Stimulated activated CD4-positive, alpha-beta T cell treated with anti-CD3 and anti-CD28 coated beads, Interleukin-4, amount 100 ng/mL, for 48 hours (primary cell): ENCODE data around the gene MPEG1.

ENCODE experiments used
- DNase-seq, 2 donors: peaks; one replicate each; pipeline ENCODE4 v3.0.0-alpha.2; 2020; ENCODE audit warnings: low read depth in 2 of 2

MPEG1 gene

DNA sequence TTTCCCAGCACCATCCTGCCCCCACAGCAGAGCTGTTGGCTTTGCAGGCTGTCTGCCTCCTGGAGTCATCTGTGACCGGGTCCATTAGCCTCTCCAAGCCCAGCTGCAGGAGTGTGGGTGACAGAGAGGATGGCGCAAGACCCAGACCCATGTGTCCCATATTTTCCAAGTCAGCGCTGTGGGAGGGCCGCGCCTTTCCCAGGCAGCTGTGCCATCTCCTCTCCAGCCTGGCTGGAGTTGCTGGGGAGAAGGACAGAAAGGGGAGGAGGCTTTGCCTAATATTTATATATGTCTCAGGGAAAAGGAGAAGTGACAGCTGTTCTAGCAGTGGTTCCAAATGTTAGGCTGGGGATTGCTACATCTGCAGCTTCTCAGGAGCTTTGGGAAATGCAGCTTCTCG, 25.1 kb downstream of the MPEG1 start:
- DNase-seq, result no peak

DNA sequence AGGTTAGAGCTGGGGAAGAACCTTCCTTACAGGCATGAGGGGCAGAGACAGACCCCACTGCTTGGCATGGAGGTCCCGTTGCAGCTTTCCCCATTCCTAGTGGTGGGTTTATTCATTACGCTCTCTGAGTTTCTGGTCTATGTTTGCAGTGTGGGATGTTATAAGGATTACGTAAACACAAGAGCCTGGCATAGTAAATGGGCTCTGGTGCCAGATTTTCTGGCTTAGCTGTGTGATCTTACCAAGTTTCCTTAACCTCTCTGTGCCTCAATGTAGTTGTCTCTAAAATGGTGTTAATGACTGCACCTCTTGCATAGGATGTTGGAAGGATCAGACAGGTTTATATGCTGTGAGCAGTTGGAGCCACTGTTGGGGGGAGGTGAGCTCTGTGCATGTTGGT, 25.7 kb downstream of the MPEG1 start:
- DNase-seq, result no peak

DNA sequence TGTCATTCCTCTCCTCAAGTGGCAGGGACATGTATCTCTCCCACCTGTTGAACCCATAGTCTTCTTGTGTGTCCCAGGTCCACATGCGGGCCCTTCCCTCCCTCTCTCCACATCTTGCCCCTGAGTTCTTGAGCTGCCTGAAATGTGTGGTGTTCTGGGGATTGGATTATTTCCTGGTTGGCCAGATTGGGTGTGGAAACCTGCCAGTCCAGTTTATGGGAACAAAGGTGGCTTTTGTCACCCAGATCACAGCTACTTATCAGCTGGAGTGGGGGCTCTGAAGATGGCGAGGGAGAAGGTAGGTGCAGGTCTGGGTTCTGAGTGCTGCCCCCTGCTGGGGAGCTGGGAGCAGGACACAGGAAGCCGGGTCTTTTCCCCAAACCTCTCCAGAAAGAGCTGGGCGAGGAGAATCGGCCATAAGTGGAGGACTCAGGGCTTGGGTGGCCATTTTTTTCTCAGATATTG, 26.6 kb downstream of the MPEG1 start:
- DNase-seq, result peak; percentile 45 to 50

DNA sequence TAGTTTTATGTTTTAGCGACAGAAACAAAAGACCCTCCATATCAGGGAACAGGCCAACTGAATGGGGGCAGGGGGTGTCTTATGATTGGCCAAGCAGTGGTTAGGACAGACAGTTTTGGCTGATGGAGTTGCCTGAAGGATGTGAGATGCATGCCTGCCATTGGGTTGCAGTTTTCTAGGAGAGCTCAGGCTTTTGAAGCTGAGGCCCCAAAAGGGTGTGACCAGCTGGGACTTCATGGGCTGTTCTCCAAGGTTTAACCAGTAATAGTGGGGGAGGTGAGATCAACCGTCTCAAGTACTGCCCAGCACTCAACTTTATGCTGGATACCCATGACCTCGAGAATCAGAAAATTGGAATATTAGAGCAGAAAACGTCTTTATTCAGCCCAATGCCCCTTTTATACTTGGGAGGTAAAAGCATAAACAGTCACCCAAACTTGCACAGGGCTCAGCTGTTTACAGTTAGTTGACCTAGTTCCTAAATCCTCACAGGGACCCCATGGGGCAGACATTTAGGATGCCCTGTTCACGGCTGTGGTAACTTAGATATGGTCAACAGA, 27.3 kb downstream of the MPEG1 start:
- DNase-seq, result no peak

DNA sequence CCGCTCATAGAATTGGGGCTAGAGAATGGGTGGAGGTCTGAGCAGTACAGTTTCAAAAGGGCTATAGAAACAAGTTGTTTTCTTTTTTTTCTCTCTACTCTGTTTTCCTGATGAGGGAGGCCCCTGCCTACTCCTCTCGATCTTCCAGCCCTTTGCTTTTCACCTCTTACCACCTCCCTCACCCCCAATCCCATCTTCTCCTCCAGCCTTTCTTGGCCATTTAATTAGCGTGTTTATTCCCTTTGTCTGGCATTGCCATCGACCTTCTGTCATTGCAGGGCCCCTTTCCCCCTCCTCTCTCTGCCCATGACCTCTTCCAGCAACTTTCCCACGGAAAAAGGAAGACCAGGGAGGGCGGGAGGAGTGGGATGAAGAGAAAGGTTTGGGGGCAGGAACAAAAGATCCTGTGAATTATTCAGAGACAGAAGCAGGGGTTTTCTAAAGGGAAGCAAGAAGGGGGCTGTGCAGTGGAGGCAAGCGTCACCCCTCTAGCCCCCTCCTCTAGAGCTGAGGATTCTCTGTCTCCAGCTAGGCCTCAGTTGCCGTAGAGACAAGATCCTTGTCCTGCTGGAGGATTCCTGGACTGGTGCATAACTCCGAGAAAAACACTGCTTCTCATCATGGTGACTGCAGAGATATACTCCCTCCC, 27.9 kb downstream of the MPEG1 start:
- no peak for DNase-seq

DNA sequence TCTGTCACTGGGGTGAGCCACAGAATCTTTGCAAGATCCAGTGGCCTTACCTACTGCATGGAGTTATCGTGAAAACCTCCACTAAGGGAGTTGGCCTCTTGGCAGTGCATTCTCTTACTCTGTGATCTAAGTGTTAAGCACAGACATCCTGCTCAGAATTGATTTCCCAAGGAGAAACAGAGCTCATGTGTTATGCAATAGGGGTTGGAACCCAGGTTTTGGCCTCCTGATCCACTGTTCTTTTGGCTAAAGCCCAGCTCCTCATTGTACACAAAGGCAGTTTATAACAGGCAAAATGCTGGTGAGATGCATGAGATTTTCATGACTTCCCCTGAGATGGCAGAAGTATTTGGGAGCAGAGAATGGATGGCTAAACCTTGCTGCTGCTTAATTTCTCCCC, 29.0 kb downstream of the MPEG1 start:
- no peak for DNase-seq

DNA sequence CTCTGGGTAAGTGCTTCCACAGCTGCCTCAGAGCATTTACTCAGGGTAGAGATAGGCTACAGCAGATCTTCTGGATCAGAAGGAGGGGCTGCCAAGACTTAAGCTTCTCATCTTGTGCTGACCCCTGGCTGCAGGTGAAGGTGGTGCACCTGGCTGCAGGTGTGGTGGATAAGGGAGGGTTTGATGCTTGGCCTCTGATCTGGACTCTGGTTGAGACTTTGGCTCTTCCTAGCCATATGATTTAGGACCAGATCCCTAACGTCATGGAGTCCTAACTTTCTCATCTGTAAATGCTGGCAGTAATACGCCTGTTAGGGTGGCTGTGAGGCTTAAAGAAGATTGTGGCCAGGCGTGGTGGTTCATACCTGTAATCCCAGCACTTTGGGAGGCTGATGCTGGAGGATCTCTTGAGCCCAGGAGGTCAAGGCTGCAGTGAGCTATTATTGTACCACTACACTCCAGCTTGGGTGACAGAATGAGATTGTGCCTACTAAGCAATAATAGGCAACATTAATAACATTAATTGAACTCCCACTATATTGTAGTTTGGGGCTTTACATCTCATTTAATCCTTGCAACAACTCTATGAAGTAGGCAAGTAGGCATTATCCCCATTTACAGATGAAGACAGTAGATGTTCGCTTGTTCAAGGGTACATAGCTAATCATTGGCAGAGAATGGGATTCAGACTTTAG, 30.1 kb downstream of the MPEG1 start:
- no peak for DNase-seq

DNA sequence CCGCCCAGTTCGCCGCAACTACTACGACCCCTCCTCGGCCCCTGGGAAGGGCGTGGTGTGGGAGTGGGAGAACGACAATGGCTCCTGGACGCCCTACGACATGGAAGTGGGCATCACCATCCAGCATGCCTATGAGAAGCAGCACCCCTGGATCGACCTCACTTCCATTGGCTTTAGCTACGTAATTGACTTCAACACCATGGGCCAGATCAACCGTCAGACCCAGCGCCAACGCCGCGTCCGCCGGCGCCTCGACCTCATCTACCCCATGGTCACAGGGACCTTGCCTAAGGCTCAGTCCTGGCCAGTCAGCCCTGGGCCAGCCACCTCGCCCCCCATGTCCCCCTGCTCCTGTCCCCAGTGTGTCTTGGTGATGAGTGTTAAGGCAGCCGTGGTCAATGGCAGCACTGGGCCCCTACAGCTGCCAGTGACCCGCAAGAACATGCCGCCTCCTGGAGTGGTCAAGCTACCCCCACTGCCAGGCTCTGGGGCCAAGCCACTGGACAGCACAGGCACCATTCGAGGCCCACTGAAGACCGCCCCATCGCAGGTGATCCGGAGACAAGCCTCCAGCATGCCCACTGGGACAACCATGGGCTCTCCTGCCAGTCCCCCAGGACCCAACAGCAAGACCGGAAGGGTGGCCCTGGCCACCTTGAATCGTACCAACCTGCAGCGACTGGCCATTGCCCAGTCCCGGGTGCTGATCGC, 30.8 kb downstream of the MPEG1 start:
- DNase-seq, result no peak

DNA sequence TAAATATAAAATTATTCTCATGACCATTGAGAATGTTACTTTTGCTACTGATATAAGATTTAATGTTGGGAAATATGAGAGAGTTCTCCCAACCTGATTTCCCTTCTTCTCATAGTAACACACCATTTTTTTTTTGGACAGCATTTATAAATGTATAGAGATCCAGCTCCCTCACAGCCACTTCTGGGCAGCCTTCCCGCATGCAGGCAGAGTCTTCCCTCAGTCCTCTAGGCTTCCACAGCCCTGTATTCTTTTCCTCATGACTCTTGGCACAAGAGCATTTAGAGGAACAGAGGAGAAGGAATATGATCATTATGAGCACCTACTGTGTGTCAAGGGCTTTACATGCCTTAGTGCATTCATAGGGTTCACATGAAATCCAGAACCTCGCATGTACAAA, 31.8 kb downstream of the MPEG1 start:
- no peak for DNase-seq

DNA sequence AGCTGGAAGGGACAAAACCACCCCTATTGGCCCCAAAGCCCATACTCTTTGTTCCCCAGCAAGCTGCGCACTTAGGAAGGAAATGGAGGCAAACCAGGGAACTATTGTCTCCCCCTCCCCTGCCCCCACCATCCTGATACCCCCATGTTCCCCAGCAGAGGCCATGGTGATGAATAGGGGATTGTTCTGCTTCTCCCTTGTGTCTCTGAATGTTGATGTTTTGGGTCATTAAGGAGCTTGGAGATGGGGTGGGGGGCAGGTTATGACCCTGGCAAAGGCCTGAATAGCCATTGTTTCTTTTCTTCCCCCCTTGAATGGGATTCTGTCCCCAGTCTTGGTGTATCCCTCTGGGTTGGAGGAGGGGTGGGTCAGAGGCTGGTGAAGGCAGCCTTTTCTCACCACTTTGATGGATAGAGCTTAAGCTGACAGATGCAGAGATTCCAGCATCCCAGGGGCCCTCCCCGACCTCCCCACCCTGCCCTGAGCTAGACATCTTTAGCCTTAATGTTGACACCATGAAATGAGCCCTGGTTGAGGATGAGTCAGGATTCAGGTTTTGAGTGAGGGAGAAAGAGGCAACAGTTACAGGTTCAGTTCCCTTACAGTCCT, 32.5 kb downstream of the MPEG1 start:
- DNase-seq, result no peak

DNA sequence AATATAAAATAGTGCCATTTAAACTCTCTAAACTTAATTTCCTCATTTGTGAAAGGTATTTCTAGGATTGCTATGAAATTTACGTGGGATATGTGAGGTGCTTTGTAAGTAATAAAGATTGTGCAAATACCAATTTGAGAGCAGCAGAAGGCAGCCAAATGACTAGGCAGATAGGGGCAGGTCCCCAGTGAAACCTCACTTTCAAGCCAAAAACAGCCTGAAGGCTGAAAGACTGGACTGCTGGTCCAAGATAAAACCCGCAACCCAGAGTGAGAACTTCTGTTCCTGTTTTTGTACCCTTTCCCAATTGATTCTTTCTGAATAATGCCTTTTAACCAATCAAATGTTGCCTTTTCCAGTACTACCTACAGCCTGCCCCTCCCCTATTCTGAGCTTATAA, 33.6 kb downstream of the MPEG1 start:
- DNase-seq, result no peak

DNA sequence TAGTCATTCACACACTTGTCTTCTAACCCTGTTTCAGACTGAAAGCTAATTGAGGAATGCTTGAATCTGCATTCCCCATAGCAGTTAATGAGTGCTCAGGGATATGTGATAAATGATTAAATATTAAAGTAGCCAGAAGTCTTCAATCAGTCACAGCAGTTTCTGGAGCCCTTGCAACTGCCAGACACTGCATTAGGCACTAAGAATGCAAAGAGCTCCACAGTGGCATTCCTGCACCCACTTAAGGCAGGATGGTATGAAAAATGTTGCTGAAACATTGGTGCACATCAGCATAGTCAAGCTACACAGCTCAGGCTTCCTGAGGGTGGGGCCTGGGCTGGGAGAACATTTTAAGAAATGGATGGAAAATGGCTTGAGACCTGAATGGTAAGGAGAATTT, 34.3 kb downstream of the MPEG1 start:
- DNase-seq, result no peak

DNA sequence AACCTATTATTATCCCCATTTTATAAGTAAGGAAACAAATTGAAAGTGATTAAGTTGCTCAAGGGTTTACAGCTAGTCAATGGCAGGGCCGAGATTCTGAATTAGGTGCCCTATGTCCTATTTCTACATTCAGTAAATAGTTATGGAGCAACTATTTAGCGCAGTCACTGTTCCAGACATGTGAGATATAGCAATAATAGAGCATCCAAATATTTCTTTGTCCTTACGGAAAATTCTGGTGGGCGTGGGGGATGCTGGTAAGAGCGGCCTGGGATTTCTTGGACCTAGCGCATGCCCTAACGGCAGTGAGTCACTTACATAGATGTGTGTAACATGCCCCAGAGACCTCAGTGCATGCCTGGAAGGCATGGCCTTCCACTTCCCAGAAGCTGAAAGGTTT, 36.4 kb downstream of the MPEG1 start:
- no peak for DNase-seq

DNA sequence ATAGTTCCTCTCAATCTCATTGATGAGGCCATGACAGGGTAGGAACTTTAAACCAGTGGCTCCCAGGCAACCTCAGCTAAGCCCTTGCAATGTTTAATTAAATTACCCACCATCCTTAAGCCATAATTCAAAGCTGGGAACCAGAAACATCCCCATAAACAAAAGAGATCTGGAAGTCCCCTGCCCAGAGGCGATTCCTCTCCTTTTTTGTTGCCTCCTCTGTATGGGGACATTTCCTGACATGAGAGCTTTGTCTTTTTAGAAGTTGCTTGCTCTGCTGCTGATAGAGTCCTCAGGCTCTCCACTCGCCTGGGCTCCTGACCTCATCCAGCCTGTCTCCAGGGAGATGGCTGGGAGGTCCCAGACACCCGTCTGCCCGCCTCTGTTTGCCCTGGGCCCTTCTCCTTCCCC, 37.6 kb downstream of the MPEG1 start:
- DNase-seq, result no peak

DNA sequence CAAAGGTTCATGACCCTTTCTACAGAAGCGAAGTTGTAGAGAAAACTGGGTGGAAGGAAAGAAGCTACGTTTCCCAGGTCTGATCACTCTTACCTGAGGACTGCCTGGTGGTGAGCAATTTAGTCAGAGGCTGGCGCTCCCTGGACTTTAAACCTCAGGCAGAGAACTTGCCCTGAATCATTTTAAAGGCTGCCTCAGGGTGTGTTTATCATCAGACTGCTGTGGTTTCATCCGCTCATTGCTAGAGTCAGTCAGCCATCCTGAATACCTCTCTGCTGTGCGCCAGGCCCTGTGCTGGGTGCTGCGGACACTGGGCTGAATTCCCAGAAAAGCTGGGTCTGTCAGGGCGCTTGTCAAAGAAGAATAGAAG, 38.1 kb downstream of the MPEG1 start:
- no peak for DNase-seq

DNA sequence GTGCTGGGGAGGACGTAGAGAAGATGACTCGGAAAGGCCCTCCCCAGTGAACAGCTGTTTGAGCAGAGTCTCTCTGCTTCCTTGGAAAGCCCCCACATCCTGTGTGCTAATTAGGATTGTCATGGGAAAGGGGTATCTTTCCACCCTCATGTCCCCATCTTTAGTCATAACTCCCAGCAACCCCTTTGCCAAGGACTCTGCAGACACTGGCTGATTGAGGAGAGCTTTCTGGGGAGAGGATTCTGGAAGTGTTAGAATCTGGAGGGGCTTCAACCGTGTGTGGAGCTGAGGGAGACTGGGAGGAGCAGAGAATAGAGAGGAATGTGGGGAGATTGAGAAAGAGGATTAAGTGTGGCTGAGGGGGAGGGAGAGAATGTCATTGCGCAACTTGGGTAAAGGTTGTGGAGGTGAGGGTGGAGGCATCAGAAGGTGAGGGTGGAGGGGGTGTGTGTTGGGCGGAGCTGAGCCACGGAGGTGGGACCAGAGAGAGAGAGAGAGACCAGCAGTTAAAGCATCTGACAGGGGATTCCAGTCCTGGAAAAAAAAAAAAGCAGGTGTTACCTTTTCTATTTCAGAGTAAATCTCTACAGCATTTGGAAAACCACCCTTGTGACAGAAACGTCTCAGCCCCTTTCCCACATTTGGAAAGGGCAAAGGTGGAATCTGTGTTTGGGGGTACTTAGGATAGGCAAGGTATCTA, 38.6 kb downstream of the MPEG1 start:
- no peak for DNase-seq

DNA sequence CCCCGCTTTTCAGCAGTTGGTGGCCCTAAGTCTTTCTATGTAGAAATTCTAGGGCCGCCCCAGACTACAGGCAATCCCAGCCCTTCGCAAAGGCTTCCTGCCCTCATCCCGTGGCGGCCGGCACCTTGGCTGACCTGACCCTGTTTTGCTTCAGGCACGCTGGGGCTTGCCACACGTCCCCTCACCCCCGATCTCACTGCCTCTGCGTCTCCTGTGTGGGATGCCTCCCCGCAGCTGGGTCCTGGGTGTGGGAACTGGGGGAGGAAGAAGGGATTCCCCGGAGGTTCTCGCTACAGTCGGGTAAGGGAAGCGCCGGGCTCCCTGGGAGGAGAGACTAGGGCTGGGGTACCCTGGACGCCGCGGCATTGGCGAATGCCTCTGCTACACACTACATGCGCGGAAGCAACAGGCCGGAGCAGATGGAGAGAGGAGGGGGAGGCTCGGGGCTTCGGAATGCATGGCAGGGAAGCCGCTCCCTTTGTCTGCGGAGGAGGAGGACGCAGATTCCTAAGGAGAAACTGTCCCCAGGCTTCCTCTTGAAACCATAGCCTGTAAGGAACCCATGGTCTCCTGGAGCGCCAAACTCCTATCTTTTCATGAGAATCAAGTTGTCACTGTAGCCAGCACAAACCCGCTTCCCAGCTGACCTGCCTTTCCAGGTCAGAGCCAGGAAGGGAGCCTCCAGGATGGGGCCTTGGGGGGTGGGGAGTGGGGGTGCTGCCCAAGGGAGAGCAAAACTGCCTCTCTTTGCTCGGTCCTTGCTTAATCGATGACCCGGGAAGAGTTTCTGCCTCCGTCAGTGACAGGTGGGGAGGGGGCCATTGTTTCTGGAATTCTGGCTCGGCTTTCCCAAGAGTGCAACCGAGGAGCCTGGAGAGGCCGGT, 39.4 kb downstream of the MPEG1 start:
- DNase-seq, result no peak

DNA sequence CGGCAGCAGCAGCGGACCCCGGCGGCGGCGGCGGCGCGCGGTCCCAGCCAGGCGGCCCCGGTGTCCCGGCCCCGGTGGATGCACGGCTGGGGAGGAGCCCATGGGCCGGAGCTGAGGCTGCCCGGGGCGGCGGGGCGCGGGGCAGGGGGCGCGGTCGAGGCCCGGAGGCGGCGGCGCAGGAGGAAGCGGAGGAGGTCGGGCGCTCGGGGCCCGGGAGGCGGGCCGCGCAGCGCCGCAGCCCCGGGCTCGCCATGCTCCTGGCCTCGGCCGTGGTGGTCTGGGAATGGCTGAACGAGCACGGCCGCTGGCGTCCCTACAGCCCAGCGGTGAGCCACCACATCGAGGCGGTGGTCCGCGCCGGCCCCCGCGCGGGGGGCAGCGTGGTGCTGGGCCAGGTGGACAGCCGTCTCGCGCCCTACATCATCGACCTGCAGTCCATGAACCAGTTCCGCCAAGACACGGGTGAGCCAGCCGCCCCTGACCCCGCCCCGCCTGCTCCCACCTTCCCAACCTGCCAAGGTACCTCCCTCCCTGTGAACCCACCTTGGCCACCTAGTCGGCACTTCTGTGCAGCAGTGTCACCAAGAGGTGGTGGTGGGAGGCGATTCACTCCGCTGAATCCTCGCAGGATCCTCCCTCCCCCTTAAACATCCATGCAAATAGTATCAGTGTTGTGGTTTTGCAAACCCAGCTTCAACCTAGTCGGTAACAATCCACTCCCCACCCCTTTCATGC, 40.2 kb downstream of the MPEG1 start:
- DNase-seq, result no peak

DNA sequence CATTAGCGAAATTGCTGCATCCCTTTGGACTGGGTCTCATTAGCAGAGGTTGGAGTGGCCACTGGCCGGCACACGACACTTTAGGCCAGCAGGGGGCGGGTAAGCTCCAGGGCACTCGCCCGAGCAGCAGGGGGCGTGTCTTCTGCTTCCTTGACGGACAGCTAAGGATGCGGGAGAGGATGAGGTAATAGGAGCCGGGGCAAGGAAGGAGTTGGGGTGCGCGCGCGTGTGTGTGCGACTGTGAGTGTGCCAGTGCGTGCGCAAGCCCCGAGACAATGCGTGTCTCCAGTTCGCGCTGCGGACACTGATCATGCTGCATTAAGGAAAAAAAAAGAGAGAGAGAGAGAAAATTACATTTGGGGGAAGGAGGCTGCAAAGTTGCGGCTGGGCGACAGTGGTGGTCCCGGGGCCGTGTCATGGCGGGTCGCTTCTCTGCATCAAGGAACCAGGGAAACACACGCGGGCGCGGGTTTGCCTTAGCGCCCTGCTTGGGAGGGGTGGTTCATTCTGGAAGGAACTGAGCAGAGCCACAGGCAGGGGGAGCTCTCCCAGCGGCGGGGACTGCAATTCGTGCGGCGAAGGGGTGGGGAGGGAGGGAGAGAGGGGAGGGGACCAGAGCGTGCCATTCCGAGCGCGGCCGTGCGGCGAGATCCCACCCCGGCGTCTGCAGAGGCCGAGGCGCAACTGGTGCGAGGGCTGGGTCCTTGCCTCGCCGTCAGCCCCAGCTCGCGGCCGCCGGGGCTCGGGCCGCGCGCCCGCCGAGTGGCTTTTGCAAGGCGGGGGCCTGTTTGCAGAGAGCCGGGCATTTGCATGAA, 41.0 kb downstream of the MPEG1 start, which contains the start of gene DTX4:
DTX4 (plus strand) TSS at position 625 of the 815 bp plus-strand sequence. CDS start 464 bp downstream, outside the sequence.
- DNase-seq, result peak; percentile 88 to 91
